T-helper 2 cell (primary cell): ENCODE results near the gene OSGIN1.

Source experiments
- DNase-seq, 5 experiments: peaks; one replicate each; pipeline versions ENCODE4 v3.0.0 to v3.0.0-alpha.2; 2012 to 2022

Gene OSGIN1

GRCh38 chr16:83973581-83974385, 20.7 kb downstream of the OSGIN1 start:
- no peak for DNase-seq

- DNase-seq = no peak
Measured at GRCh38 chr16:83974475-83974874, 21.4 kb downstream of the OSGIN1 start.

GRCh38 chr16:83975590-83976260, 22.7 kb downstream of the OSGIN1 start:
- no peak for DNase-seq

GRCh38 chr16:83977056-83977815, 24.2 kb downstream of the OSGIN1 start:
- no peak for DNase-seq

GRCh38 chr16:83978401-83978904, 25.4 kb downstream of the OSGIN1 start:
- no peak for DNase-seq

GRCh38 chr16:83979441-83979840, 26.4 kb downstream of the OSGIN1 start:
- DNase-seq = no peak

- no peak for DNase-seq
Measured at GRCh38 chr16:83980794-83981193, 27.8 kb downstream of the OSGIN1 start.

- no peak for DNase-seq
Measured at GRCh38 chr16:83981799-83982198, 28.8 kb downstream of the OSGIN1 start.

- DNase-seq = no peak
Measured at GRCh38 chr16:83983491-83983890, 30.5 kb downstream of the OSGIN1 start.

- DNase-seq = no peak
Measured at GRCh38 chr16:83989300-83989699, 36.3 kb downstream of the OSGIN1 start.

- no peak for DNase-seq
Measured at GRCh38 chr16:83990492-83990891, 37.5 kb downstream of the OSGIN1 start.

GRCh38 chr16:83992624-83993023, 39.6 kb downstream of the OSGIN1 start:
- no peak for DNase-seq

GRCh38 chr16:83994087-83994486, 41.0 kb downstream of the OSGIN1 start:
- DNase-seq = no peak

- DNase-seq = no peak
Measured at GRCh38 chr16:83994703-83995102, 41.7 kb downstream of the OSGIN1 start.

GRCh38 chr16:83995754-83996153, 42.7 kb downstream of the OSGIN1 start:
- DNase-seq = no peak

GRCh38 chr16:83996481-83997252, 43.6 kb downstream of the OSGIN1 start:
- DNase-seq = no peak

GRCh38 chr16:83998091-83998490, 45.1 kb downstream of the OSGIN1 start:
- no peak for DNase-seq

GRCh38 chr16:84000989-84001642, 48.1 kb downstream of the OSGIN1 start:
- no peak for DNase-seq

- no peak for DNase-seq
Measured at GRCh38 chr16:84001726-84002125, 48.7 kb downstream of the OSGIN1 start.

GRCh38 chr16:84003038-84003437, 50.0 kb downstream of the OSGIN1 start:
- no peak for DNase-seq

- no peak for DNase-seq
Measured at GRCh38 chr16:84004442-84004841, 51.4 kb downstream of the OSGIN1 start.

GRCh38 chr16:84005391-84005790, 52.4 kb downstream of the OSGIN1 start:
- DNase-seq = no peak
